Thymus (tissue), 11 donors: ENCODE results near the gene PTP4A2. TPM values are rescaled to one million over a fixed set of nuclear protein-coding genes. Genes with fewer than 3 reads are reported as not detected.

ENCODE experiments used
- DNase-seq, 9 donors: peaks; one replicate each; pipeline ENCODE4 v3.0.0-alpha.2; 2013; ENCODE audit warnings: low spot score in 9 of 9, low read depth in 6 of 9, missing footprints in 1 of 9
- H3K27ac ChIP-seq, 2 donors: one replicate each; pipeline ENCODE4 v1.5.1; 2013; ENCODE audit warnings: control low read depth in 1 of 2, low read depth in 1 of 2, low read length in 1 of 2, mild to moderate bottlenecking in 1 of 2, moderate library complexity in 1 of 2
- H3K27me3 ChIP-seq, 2 donors: one replicate each; pipeline ENCODE4 v1.5.1; 2013; ENCODE audit warnings: low read length in 1 of 2; ENCODE audit not compliant: control insufficient read depth in 2 of 2, insufficient read depth in 1 of 2
- H3K36me3 ChIP-seq, 2 donors: one replicate each; pipeline ENCODE4 v1.5.1; 2013; ENCODE audit warnings: low read length in 1 of 2, mild to moderate bottlenecking in 1 of 2, moderate library complexity in 1 of 2; ENCODE audit not compliant: control insufficient read depth in 2 of 2, insufficient read depth in 2 of 2
- H3K4me1 ChIP-seq, 2 donors: one replicate each; pipeline ENCODE4 v1.5.1; 2013; ENCODE audit warnings: low read length in 2 of 2; ENCODE audit not compliant: control insufficient read depth in 2 of 2, insufficient read depth in 2 of 2
- H3K4me3 ChIP-seq, 2 donors: one replicate each; pipeline ENCODE4 v1.5.1; 2013; ENCODE audit warnings: low read length in 2 of 2, control low read depth in 1 of 2, mild to moderate bottlenecking in 1 of 2
- H3K9me3 ChIP-seq, 2 donors: one replicate each; pipeline ENCODE4 v1.5.1; 2013; ENCODE audit warnings: low read length in 1 of 2, mild to moderate bottlenecking in 1 of 2; ENCODE audit not compliant: control insufficient read depth in 2 of 2, insufficient read depth in 1 of 2
- WGBS: extraction: QIAGEN DNeasy Blood & Tissue Kit; methylation state at CpG from one replicate; pipeline ENCODE4 v1.1.7; 2013; 5-methylcytosine and 5-hydroxymethylcytosine counted together
- polyA plus RNA-seq: library from polyadenylated mRNA; stranded (reverse); fragments of 200-250 nt; gene quantifications from one replicate; pipeline ENCODE4 v1.2.3, GENCODE V29; 2013
- total RNA-seq: library from RNA; stranded (reverse); fragments of 120-200 nt; gene quantifications from one replicate; pipeline ENCODE4 v1.2.4, GENCODE V29; 2013
- donor health status: healthy.

The PTP4A2 gene
- total and polyA plus RNA-seq, 2 donors, result 214 to 748 TPM

DNA sequence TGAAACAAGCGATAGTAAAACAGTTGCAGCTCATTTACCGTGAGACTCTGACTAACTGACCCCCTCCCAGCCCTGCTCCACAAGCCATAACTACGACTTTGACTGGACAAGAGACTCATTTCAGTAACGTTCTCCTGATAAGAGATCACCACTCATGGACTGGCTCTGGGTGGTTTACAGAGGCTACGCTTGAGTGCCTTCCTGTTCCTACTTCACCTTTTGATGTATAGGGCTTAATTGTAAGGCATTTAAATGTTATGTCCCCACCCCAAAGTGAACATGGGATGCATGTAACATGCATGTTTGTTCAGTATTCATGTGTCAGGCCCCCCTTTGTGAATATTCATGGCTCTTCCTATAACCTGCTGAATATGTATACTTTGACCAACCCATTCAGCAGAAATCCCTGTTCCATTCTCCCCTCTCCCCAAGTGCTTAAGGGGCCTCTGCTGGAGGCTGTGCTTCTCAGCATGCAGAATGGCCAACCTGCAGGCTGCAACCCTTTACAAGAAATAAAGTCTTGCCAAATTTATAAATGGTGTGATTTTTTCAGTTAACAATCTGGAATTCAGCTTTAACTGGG lies 71.6 kb downstream of the PTP4A2 start:
- no peak overlapping the region for H3K4me3 ChIP-seq
- H3K27ac ChIP-seq, result no peak overlapping the region
- WGBS, result 82% methylated on average over 5 of the region's 5 CpGs
- H3K4me1 ChIP-seq, result peaks cover 5 to 19% of the 10 kb centered on the region in 2 donors
- no peak for DNase-seq
- no peaks in the 10 kb centered on the region for H3K36me3 ChIP-seq
- H3K27me3 ChIP-seq, result no peaks in the 10 kb centered on the region
- H3K9me3 ChIP-seq, result no peaks in the 10 kb centered on the region

DNA sequence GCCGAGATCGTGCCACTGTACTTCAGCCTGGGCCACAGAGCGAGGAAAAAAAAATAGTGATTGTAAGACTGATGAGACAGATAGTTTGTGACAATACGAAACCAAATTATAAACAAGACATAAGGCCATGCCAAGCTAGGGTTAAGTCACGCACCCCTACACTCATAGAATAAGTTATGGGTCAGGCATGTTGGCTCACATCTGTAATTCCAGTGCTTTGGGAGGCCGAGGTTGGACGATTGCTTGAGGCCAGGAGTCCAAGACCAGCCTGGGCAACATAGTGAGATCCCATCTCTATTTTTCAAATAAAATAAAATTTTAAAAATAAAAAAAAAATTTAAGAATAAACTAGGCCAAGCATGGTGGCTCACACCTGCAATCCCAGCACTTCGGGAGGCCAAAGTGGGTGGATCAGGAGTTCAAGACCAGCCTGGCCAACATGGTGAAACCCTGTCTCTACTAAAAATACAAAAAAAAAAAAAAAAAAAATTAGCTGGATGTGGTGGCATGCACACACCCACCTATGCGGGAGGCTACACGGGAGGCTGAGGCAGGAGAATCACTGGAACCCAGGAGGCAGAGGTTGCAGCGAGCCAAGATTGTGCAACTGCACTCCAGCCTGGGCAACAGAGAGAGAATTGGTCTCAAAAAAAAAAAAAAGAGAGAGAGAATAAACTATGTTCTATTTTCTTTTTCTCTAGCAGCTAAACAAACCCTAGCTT lies 72.3 kb downstream of the PTP4A2 start:
- Histone ChIP-seq H3K9me3 (no peaks in the 10 kb centered on the region), H3K27ac (no peak overlapping the region), H3K36me3 (no peaks in the 10 kb centered on the region), H3K4me1 (peaks cover 5 to 23% of the 10 kb centered on the region in 2 donors), H3K27me3 (no peaks in the 10 kb centered on the region), H3K4me3 (no peak overlapping the region)
- 97% methylated on average over 11 of the region's 11 CpGs for WGBS
- no peak for DNase-seq

DNA sequence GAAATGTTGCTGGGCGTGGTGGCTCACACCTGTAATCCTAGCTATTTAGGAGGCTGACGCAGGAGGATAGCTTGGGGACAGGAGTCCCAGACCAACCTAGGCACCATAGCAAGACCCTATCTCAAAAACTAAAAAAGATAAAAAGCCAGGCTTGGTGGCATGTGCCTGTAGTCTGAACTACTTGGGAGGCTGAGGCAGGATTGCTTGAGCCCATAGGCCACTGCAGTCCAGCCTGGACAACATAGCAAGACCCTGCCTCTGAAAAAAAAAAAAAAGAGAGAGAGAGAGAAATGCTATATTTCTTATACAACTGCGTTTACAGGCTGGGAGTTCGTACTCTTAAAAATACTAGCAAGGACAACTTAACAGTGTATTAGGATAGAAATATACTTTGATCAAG lies 76.1 kb downstream of the PTP4A2 start:
- Histone ChIP-seq H3K27me3 (no peaks in the 10 kb centered on the region), H3K4me1 (peaks cover 10 to 25% of the 10 kb centered on the region in 2 donors), H3K9me3 (no peaks in the 10 kb centered on the region), H3K4me3 (no peak overlapping the region), H3K27ac (no peak overlapping the region), H3K36me3 (no peaks in the 10 kb centered on the region)
- over 99% methylated on average over 4 of the region's 4 CpGs for WGBS
- DNase-seq, result no peak

GRCh38 chr1:31861346-31861745 lies 76.8 kb downstream of the PTP4A2 start:
- Histone ChIP-seq H3K9me3 (no peaks in the 10 kb centered on the region), H3K27ac (no peak overlapping the region), H3K36me3 (no peaks in the 10 kb centered on the region), H3K4me3 (no peak overlapping the region), H3K4me1 (peaks cover 6 to 25% of the 10 kb centered on the region in 2 donors), H3K27me3 (no peaks in the 10 kb centered on the region)
- WGBS, result 93% methylated on average over 5 of the region's 5 CpGs
- no peak for DNase-seq

- Histone ChIP-seq H3K4me3 (no peak overlapping the region), H3K4me1 (peaks cover 6 to 26% of the 10 kb centered on the region in 2 donors), H3K9me3 (no peaks in the 10 kb centered on the region), H3K27ac (no peak overlapping the region), H3K27me3 (no peaks in the 10 kb centered on the region), H3K36me3 (no peaks in the 10 kb centered on the region)
- 98% methylated on average over 7 of the region's 7 CpGs for WGBS
- no peak for DNase-seq
Observed at GRCh38 chr1:31860581-31860980, 77.6 kb downstream of the PTP4A2 start.

GRCh38 chr1:31859719-31860118 lies 78.4 kb downstream of the PTP4A2 start:
- no peaks in the 10 kb centered on the region for H3K27me3 ChIP-seq
- H3K36me3 ChIP-seq, result no peaks in the 10 kb centered on the region
- no peak for DNase-seq
- WGBS, result 99% methylated on average over 2 of the region's 2 CpGs
- H3K4me1 ChIP-seq, result peaks cover 8 to 32% of the 10 kb centered on the region in 2 donors
- no peak overlapping the region for H3K4me3 ChIP-seq
- H3K9me3 ChIP-seq, result no peaks in the 10 kb centered on the region
- H3K27ac ChIP-seq, result no peak overlapping the region

GRCh38 chr1:31859044-31859443 lies 79.1 kb downstream of the PTP4A2 start:
- Histone ChIP-seq H3K9me3 (no peaks in the 10 kb centered on the region), H3K36me3 (no peaks in the 10 kb centered on the region), H3K4me3 (no peak overlapping the region), H3K27ac (no peak overlapping the region), H3K27me3 (no peaks in the 10 kb centered on the region), H3K4me1 (peaks cover 8 to 32% of the 10 kb centered on the region in 2 donors)
- WGBS, result 100% methylated on average over 3 of the region's 3 CpGs
- DNase-seq, result no peak

- H3K9me3 ChIP-seq, result no peaks in the 10 kb centered on the region
- H3K27me3 ChIP-seq, result no peaks in the 10 kb centered on the region
- H3K4me3 ChIP-seq, result no peak overlapping the region
- DNase-seq, result no peak
- H3K27ac ChIP-seq, result no peak overlapping the region
- no peaks in the 10 kb centered on the region for H3K36me3 ChIP-seq
- peaks cover 10 to 39% of the 10 kb centered on the region in 2 donors for H3K4me1 ChIP-seq
- 90% methylated on average over 6 of the region's 6 CpGs for WGBS
Observed at GRCh38 chr1:31857863-31858262, 80.3 kb downstream of the PTP4A2 start.
